Right lobe of liver (tissue), 6 donors: Measurements from ENCODE around the gene TMEM215. TPM values are rescaled to one million over a fixed set of nuclear protein-coding genes. Genes with fewer than 3 reads are reported as not detected.

Source experiments
- ATAC-seq, 4 donors: fragments of 200-7000 bp; cut with Tn5 transposase; one replicate each; pipeline ENCODE4 v1.9.1; 2020; ENCODE audit warnings: mild to moderate bottlenecking in 4 of 4, moderate library complexity in 4 of 4
- DNase-seq, 3 donors: peaks; one replicate each; pipeline ENCODE4 v3.0.0-alpha.2; 2020
- H3K27ac ChIP-seq, 3 donors: fragments of 200-600 bp; one replicate each; pipeline ENCODE4 v1.8.0; 2022
- H3K27me3 ChIP-seq, 2 donors: fragments of 200-600 bp; one replicate each; pipeline ENCODE4 v1.8.0; 2022
- H3K36me3 ChIP-seq, 4 donors: fragments of 200-600 bp; sonication (generic) in 1 of 4; one replicate each; pipeline versions ENCODE4 v1.5.1 to v1.8.0; 2017 to 2022; ENCODE audit warnings: control low read depth in 1 of 4
- H3K4me1 ChIP-seq, 4 donors: fragments of 200-600 bp; sonication (generic) in 1 of 4; one replicate each; pipeline versions ENCODE4 v1.5.1 to v1.8.0; 2017 to 2022; ENCODE audit warnings: control low read depth in 1 of 4
- H3K4me3 ChIP-seq, 3 donors: fragments of 200-600 bp; one replicate each; pipeline ENCODE4 v1.8.0; 2022
- H3K9me3 ChIP-seq, 4 donors: fragments of 200-600 bp; sonication (generic) in 1 of 4; one replicate each; pipeline versions ENCODE4 v1.5.1 to v1.8.0; 2017 to 2022; ENCODE audit warnings: control low read depth in 1 of 4
- CTCF ChIP-seq, 4 donors: fragments of 200-600 bp in 3 of 4; fragments of 450-650 bp in 1 of 4; IDR thresholded peaks; one replicate each; pipeline versions ENCODE4 v1.5.1 to v1.8.0; 2016 to 2022; ENCODE audit warnings: antibody characterized with exemption in 4 of 4, mild to moderate bottlenecking in 2 of 4
- POLR2A ChIP-seq: fragments of 450-650 bp; IDR thresholded peaks from one replicate; pipeline ENCODE4 v1.6.1; 2017; ENCODE audit warnings: antibody characterized with exemption, mild to moderate bottlenecking
- WGBS: methylation state at CpG from one replicate; pipeline ENCODE4 v1.1.6; 2018; ENCODE audit warnings: low coverage, low lambda C conversion rate; ENCODE audit not compliant: insufficient coverage; ENCODE audit errors: missing lambda C conversion rate; 5-methylcytosine and 5-hydroxymethylcytosine counted together
- intact Hi-C, 2 donors: fragments of 100-400 bp; cut with DNase I; formaldehyde crosslinking; loops; one replicate each; pipeline versions ENCODE4 v1.11.2 to v1.14.1; 2022
- long read RNA-seq: library from polyadenylated mRNA; unstranded; transcript quantifications from one replicate; pipeline ENCODE4 v2.0.0, GENCODE V29; 2019
- total RNA-seq, 6 experiments: library from RNA; depleted of rRNA in 2 of 6; stranded (reverse); fragments of >200 nt in 2 of 6; fragmentation: NEBNext Ultra II Directional in 3 of 6; extraction: Animal tissue kit (Norgen Biotek cat#: 25700) in 3 of 6; gene quantifications; one replicate each; pipeline versions ENCODE4 v1.1.0 to v1.2.4, GENCODE V29; 2016 to 2023
- donor health status: DM: no; HTN: yes; CAD: no.
- donor health status: DM: no; HTN: no; CAD: no.
- donor health status: DM: no; HTN: no; CAD: no.
- donor health status: DM: no; HTN: yes; CAD: no.
- donor health status: DM: no; HTN: yes; CAD: no.

Gene TMEM215
- total RNA-seq = not detected
- long read RNA-seq = 0 reads

- TF ChIP-seq POLR2A = no peak
- no peak for TF ChIP-seq CTCF (IDR thresholded peaks at IDR 0.05)
- DNase-seq = peak in 2 of 3 donors; percentile 20 to 49
- peaks cover 0 to 11% of the 10 kb centered on the region in 2 donors for H3K27me3 ChIP-seq
- no peak within 1 kb of the TSS for H3K27ac ChIP-seq
- H3K36me3 ChIP-seq = no peaks in the 10 kb centered on the region
- 1% methylated on average over 14 of the region's 59 CpGs for WGBS
- H3K9me3 ChIP-seq = no peaks in the 10 kb centered on the region
- H3K4me3 ChIP-seq = no peak within 1 kb of the TSS
- intact Hi-C loops = no loop called here
- H3K4me1 ChIP-seq = no peaks in the 10 kb centered on the region
- ATAC-seq = peak in 1 of 4 donors; percentile 47
Measured at GRCh38 chr9:32783168-32783891, at the start of gene TMEM215. Gene TMEM215, plus strand, starts transcription at chr9:32783540. Its CDS starts 644 bp downstream, at chr9:32784184.

- H3K4me3 ChIP-seq = no peak overlapping the region
- ATAC-seq = no peak
- intact Hi-C loops = no loop called here
- H3K9me3 ChIP-seq = no peaks in the 10 kb centered on the region
- no peaks in the 10 kb centered on the region for H3K4me1 ChIP-seq
- H3K27ac ChIP-seq = no peak overlapping the region
- H3K27me3 ChIP-seq = no peaks in the 10 kb centered on the region
- H3K36me3 ChIP-seq = no peaks in the 10 kb centered on the region
- WGBS = 59% methylated on average over 3 of the region's 3 CpGs
- DNase-seq = no peak
- TF ChIP-seq POLR2A (no peak), CTCF (IDR thresholded peaks at IDR 0.05) (no peak)
Measured at GRCh38 chr9:32735476-32735875, 47.9 kb upstream of the TMEM215 start.

GRCh38 chr9:32737378-32737777 is 46.0 kb upstream of the TMEM215 start:
- ATAC-seq (no peak), DNase-seq (no peak)
- Histone ChIP-seq H3K9me3 (no peaks in the 10 kb centered on the region), H3K36me3 (no peaks in the 10 kb centered on the region), H3K4me3 (no peak overlapping the region), H3K4me1 (no peaks in the 10 kb centered on the region), H3K27me3 (no peaks in the 10 kb centered on the region), H3K27ac (no peak overlapping the region)
- 67% methylated on average over 1 of the region's 1 CpG for WGBS
- TF ChIP-seq CTCF (IDR thresholded peaks at IDR 0.05) = no peak
- TF ChIP-seq POLR2A = no peak
- intact Hi-C loops = no loop called here

- WGBS = 65% methylated on average over 3 of the region's 4 CpGs
- Histone ChIP-seq H3K4me1 (no peaks in the 10 kb centered on the region), H3K4me3 (no peak overlapping the region), H3K9me3 (no peaks in the 10 kb centered on the region), H3K27ac (no peak overlapping the region), H3K27me3 (no peaks in the 10 kb centered on the region), H3K36me3 (no peaks in the 10 kb centered on the region)
- ATAC-seq (no peak), DNase-seq (no peak)
- no peak for TF ChIP-seq POLR2A
- TF ChIP-seq CTCF (IDR thresholded peaks at IDR 0.05) = no peak
- intact Hi-C loops = no loop called here
Measured at GRCh38 chr9:32738501-32739172, 44.7 kb upstream of the TMEM215 start.
